ENCODE measurements around the gene KDM6A. TPM values are rescaled to one million over a fixed set of nuclear protein-coding genes. Genes with fewer than 3 reads are reported as not detected.
"Not testable (repeated sequence)": the region's sequence is repeated elsewhere in the genome, so short reads cannot be mapped to it uniquely, and the experiment has no call there.

Gene KDM6A
- total RNA-seq, 1 donor from 2014 or later, result 28.4 TPM

DNA sequence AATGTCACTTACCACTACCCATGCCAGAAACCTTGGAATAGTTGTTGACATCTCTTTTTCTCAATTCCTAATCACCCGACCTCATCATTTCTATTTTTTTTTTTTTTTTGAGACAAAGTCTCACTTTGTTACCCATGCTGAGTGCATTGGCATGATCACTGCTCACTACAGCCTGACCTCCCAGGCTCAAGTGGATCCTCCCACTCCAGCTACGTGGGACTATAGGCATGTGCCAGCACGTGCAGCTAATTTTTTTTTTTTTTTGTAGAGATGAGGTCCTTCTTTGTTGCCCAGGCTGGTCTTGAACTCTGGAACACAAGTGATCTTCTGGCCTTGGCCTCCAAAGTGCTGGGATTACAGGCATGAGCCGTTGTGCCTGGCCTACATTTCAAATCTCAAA is 12.0 kb downstream of the KDM6A start:
- DNase-seq (ENCODE audit: low spot score), result no peak

GRCh38 chrX:44889824-44890223 is 16.8 kb downstream of the KDM6A start:
- DNase-seq (ENCODE audit: low spot score), result no peak

DNA sequence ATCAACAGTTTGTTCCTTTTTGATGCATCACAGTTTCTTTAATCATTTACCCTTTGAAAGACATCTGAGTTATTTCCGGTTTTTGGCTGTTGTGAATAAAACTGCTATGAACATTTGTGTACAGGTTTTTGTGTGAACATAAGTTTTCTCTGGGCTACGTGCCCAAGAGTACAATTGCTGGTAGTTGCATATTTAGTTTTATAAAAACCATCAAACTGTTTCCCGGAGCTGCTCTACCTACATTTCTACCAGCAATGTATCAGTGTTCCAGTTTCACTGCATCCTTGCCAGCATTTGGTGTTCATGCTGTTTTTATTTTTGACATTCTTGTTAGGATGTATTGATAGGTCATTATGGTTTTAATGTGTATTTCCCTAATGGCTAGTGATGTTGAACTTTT is 17.3 kb downstream of the KDM6A start:
- no peak for DNase-seq (ENCODE audit: low spot score)

GRCh38 chrX:44890687-44891086 is 17.7 kb downstream of the KDM6A start:
- not testable (repeated sequence) for DNase-seq (ENCODE audit: low spot score)

DNA sequence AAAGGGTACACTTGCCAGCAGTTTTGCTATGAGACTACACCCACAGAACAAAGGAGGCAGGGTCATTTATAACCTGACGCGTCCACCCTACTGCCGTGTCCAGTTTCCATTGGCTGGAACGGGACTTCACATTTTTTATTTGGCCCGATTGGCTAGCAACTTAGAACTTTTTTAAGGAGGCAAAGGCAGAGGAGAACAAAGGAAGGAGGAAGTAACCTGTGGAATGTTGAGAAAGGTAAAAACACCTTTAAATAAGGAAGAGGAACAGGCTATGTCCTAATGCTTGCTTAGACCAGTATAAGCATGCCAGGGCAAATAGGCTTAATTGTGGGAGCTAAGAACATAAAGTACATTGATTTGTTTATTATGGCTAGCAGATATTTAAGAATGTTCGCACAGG is 18.7 kb downstream of the KDM6A start:
- DNase-seq (ENCODE audit: low spot score), result no peak

DNA sequence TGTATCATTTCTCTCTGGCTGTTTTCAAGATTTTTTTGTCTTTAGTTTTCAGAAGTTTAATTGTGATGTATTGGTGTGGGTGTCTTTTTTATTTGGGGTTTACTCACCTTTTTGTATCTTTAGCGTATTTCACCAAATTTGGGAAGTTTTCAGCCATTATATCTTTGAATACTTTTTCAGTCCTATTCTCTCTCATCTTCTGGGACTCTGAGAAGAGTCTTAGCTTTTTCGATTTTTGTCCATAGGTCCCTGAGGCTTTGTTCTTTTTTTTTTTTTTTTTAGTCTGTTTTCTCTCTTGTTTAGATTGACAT is 23.8 kb downstream of the KDM6A start:
- no peak for DNase-seq (ENCODE audit: low spot score)

- no peak for DNase-seq (ENCODE audit: low spot score)
Observed at GRCh38 chrX:44897539-44897938, 24.6 kb downstream of the KDM6A start.

DNA sequence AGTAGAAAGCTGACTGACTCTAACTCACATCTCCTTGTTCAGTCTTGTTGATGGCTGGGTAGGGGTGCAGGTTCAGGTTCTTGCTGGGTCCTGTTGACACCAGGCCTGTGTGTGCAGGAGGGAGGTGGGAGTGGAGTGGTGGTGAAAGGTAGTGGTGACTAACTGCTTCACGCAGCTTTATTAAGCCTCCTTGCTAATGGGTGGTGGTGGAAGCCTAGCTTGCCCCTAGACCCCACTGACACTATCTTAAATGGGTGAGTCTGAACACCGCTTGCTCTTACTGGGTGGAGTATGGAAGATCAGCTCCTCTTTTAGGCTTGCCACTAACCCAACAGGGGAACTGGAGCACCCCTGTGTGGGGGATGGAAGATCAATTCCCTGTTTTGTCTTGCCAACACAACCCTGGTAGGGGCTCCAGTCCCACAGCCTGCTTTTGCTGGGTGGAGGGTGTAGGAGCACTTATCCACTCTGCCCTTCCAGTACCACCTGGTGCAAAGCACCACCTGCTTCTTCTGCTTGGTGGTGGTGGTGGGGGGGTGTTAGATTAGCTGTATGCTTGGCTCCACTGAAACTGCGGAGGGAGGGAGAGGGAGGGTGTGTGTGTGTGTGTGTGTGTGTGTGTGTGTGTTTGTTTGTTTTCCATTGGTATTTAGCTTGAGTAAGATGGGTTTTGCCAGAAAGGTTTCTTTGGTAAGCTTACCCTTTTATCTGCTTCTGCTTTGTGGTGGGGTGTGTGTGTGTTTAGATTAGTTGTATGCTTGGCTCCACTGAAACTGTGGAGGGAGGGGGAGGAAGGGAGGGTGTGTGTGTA is 25.6 kb downstream of the KDM6A start:
- DNase-seq (ENCODE audit: low spot score), result no peak

DNA sequence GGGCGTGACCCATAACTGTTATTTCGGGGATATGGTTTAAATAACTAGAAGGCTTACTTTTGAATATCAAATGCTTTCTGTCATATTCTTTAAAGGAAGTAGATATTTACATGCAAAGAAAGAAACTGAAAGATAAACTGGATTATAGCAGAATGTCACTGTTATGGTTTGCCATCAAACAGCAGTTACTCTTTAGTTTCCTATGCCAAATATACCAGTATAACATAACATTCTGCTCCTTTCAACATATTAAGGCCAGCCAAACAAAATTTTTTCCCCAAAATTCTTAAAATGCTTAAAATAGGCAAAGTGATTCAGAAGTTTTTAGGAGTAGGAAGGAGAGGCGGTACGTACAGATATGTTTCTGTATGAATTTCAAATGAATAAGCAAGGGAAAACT is 27.0 kb downstream of the KDM6A start:
- no peak for DNase-seq (ENCODE audit: low spot score)

DNA sequence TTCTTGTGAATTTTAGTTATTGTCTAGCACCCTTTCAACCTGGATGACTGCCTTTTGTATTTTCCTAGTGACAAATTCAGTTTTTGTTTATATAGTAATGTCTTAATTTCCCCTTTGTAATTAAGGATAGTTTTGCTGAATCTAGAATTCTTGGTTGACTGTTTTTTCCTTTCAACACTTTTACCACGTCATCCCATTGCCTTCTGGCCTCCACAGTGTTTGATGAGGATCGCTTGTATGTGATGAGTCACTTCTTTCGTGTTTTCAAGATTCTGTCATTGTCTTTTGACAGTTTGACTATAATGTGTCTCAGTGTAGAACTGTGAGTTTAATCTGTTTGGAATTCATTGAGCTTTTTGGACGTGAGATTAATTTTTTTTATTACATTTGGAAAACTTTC is 30.1 kb downstream of the KDM6A start:
- DNase-seq (ENCODE audit: low spot score), result no peak

GRCh38 chrX:44903830-44904530 is 31.0 kb downstream of the KDM6A start:
- DNase-seq (ENCODE audit: low spot score), result no peak

DNA sequence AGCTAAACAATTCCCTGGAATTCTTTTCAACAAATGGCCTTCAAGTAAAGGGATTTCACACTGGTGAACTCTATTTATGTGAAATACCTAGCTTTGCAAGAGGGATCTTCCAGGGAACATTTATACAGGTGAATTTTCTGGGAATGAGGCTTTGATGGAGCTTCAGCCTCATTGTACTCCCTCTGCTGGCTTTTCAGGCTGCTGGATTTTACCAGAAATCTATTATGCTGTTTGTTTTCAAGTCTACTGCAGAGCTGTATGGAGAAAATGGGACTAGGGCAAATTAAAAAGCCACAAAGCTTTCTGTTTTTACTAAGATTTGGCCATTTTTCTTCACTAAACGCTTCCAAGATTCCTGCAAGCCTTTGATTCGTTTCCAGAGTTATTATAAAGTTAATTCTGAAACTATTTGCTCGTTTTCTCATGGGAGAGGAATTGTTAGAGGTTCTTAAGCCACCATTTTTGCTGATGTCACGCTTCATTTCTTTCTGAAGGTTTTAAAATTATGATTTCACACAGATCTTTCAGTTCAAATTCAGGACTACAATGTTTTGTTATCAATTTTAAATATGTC is 31.6 kb downstream of the KDM6A start:
- no peak for DNase-seq (ENCODE audit: low spot score)

DNA sequence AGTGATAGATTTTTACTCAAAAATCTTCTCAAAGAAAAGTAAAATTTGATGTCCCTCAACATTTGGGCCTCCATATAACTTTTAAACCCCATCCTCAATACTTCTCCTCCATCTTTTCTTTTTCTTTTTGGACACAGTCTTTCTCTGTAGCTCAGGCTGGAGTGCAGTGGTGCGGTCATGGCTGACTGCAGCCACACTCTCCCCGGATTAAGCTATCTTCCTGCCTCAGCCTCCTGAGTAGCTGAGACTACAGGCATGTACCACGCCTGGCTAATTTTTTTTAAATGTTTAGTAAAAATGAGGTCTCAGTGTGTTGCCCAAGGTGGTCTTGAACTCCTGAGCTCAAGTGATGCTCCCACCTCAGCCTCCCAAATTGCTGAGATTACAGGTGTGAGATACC is 33.1 kb downstream of the KDM6A start:
- DNase-seq (ENCODE audit: low spot score), result no peak

DNA sequence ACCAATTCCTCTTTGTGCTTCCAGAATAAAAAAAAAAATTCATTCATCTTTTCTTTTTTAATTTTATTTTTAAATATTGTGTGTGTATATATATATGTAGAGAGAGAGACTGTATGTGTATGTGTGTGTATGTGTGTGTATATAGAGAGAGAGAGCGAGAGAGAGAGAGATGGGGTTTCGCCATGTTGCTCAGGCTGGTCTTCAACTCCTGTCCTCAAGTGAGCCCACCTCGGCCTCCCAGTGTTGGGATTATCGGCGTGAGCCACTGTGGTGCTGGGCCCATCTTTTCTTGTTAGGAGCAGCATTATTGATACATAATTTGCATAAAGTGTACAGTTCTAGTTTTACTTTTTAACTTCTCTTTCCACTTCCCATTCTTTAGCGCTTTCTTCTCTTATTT is 33.6 kb downstream of the KDM6A start:
- DNase-seq (ENCODE audit: low spot score), result no peak

- no peak for DNase-seq (ENCODE audit: low spot score)
Observed at GRCh38 chrX:44908153-44908552, 35.2 kb downstream of the KDM6A start.

GRCh38 chrX:44908827-44909226 is 35.8 kb downstream of the KDM6A start:
- DNase-seq (ENCODE audit: low spot score), result no peak

- DNase-seq (ENCODE audit: low spot score), result not testable (repeated sequence)
Observed at GRCh38 chrX:44910508-44910907, 37.5 kb downstream of the KDM6A start.

GRCh38 chrX:44911074-44911600 is 38.1 kb downstream of the KDM6A start:
- not testable (repeated sequence) for DNase-seq (ENCODE audit: low spot score)

- DNase-seq (ENCODE audit: low spot score), result no peak
Observed at GRCh38 chrX:44913656-44914531, 40.9 kb downstream of the KDM6A start.

DNA sequence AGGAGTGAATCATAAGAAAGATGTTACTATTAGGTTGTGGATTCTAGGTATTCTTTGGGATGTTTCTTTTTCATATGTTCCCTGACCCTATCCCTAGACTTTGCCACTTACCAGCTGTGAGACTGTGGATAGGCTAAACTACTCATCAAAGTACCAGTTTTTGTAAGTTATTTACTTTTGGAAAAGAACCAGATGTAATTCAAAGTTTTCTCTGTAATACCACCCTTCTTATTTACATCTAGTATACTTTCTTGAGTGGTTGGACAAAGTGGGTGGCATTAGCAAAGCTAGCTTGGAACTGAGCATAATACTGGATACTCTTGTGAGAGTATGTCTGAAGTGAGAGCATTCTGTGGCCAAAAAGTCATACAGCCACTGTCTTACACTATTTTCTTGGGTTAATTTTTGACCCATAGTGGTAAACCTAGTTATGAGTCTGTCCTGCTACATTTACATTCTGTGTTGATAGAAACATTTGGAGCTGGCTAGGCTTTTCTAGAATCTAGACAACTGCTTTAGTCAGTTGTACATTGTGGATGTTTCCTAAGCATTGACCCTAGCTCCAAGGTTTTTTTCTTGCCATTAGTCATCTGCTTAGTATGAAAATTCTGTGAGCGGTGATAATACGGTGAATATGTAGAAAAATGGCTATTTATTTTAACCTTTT is 41.7 kb downstream of the KDM6A start:
- no peak for DNase-seq (ENCODE audit: low spot score)

GRCh38 chrX:44915361-44915868 is 42.4 kb downstream of the KDM6A start:
- no peak for DNase-seq (ENCODE audit: low spot score)
